ENCODE measurements around the gene TTF2.
"Not testable (repeated sequence)": the region's sequence is repeated elsewhere in the genome, so short reads cannot be mapped to it uniquely, and the experiment has no call there.

The TTF2 gene

GRCh38 chr1:117121589-117122329 lies 61.6 kb downstream of the TTF2 start, which contains the start of gene TRIM45:
TSS of gene TRIM45 (minus strand) at chr1:117121749. CDS start at chr1:117121201, 548 bp downstream.
- DNase-seq (ENCODE audit: low spot score): peak; percentile 97

GRCh38 chr1:117122330-117123025 lies 62.4 kb downstream of the TTF2 start:
- DNase-seq (ENCODE audit: low spot score): no peak

GRCh38 chr1:117123274-117123673 lies 63.1 kb downstream of the TTF2 start:
- no peak for DNase-seq (ENCODE audit: low spot score)

DNA sequence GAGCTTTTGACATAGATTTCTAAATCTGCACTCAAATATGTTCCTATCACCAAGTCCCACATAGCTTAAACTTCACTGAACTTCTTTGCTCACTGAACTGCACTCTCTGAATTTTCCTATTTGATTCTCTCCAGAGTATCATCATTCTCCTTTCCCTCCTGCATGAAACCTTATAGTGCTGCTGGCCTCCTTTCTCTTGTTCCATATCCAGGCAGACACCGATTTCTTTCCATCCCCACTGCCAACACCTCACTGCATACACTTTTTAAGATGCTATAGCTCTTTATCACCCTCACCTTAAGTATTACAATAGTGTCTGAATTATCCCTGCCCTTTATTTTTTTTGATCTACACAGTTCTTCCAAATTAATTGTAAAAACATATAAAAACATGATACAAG lies 64.5 kb downstream of the TTF2 start:
- no peak for DNase-seq (ENCODE audit: low spot score)

- DNase-seq (ENCODE audit: low spot score): no peak
These were observed 67.7 kb downstream of the TTF2 start for GRCh38 chr1:117127795-117128194.

DNA sequence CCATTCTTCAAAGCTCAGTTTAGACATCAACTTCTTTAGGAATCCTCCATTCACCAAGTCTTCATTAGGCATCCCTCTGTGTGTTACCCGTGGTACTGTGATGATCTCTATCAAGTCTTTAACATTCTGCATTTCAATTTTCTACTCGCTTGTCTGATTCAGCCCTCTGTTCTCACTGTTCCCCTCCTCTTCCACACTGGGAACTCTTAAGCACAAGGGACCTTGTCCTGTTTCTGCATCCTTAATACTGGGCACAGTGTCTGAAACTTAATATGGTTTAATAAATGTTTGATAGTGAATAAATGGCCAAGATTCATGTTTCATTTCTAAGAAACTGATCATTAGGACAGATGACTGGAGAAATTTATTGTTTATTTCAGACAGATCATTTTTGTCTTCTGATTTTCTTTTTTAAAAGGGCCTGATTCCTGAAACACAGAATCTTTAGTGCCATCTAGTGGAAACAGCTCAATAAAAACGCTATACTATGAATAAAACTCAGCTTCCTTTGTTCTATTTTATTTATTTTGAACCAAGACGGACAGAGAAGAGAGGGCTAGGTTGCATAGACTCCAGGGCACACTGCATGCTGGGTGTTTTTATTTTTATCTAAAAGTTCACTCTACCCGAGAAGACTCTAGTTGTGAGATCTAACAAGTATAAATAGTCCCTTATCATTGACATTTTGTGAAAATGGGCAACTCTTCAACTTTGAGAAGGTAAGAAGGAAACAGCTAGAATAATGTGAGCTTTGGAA lies 68.4 kb downstream of the TTF2 start:
- peak; percentile 60 for DNase-seq (ENCODE audit: low spot score)

DNA sequence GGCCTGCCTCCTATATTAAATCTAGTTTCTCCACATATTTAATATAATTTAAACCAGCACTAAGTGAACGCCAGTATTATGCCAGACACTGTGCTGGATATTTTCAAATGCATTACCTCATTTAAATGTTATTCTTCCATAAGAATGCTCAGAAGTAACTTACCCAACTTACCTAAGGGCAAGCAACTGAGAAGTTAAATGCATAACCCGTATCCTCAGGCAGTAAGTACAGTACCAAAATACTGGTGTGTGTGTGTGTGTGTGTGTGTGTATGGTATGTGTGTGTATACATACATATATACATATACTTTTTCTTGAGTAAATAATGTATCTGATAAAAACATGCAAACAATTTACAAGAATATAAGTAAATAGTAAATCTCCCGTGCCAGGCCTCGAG lies 70.4 kb downstream of the TTF2 start:
- no peak for DNase-seq (ENCODE audit: low spot score)

- DNase-seq (ENCODE audit: low spot score): no peak
These were observed 75.2 kb downstream of the TTF2 start for GRCh38 chr1:117135329-117135728.

DNA sequence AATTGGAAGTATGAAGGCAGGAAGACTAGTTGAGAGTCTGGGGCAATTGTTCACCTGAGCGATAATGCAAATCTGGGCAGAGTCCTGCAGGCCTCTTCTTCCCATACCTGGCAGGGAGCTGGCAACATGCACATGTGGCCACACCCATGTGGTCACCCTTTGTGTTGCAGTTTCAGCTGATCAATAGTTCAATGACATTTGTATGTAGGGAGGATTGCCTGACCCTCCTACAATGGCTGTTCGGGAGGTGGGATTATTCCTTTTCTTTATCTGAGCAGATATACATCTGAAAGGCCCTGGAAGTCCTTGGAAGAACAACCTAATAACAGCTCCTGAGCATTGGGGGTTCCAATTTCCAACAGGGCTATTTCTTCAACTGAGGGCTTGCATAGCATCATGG lies 76.6 kb downstream of the TTF2 start:
- no peak for DNase-seq (ENCODE audit: low spot score)

DNA sequence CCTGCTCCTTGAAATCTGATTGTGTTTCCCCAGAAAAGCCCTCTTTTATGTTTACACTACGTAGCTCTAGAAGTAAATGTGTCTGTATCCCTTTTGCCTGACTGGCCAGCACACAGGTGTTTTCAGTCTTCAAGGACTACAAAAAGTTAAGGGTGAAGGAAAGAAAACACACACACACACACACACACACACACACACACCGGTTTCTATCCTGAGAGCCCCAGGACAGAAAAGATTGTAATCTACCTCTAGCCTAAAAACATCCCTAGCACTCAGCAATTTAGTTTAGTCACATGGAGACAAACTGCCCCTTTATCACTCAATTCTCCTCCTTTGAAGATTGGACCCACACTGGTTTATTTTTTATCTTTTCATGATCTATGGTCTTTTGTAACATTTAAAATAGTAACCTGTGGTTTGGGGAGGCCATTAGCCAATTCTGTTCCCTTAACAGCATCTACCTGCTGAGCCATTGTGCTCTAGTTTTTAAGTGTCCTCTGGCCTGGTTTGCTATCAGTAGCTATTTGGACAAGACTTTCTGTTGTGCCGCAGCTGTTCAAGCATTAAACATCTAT lies 77.2 kb downstream of the TTF2 start:
- no peak for DNase-seq (ENCODE audit: low spot score)

DNA sequence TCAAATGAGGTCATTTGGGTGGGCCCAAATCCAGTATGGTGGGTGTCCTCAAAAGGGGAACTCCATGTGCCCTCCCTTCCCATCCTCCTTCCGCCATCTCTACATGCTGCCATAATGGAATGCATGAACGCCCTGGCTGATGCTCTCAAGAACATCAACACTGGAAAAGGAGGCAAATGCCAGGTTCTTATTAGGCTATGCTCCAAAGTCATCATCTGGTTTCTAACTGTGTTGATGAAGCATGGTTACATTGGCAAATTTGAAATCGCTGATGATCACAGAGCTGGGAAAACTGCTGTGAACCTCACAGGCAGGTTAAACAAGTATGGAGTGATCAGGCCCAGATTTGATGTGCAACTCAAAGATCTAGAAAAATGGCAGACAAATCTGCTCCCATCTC lies 78.0 kb downstream of the TTF2 start:
- no peak for DNase-seq (ENCODE audit: low spot score)

- no peak for DNase-seq (ENCODE audit: low spot score)
These were observed 78.4 kb downstream of the TTF2 start for GRCh38 chr1:117138561-117138960.

DNA sequence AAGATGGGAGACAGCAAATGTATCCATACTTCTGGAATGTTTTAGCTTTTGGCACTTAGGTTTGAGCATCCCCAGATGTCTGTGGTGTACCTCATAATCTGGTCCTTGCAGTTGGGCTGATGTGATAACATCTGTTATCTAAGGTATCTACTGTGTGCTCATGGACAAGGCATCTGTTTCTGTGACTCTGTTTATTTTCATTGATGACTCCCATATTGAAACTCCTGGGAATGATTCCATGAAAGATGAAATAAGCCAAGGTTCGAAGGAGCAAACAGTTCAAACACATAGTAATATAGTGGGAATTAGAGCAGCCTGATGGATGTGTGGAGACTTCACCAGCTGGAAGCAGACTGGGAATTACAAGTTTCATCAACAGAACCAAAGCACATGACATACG lies 82.1 kb downstream of the TTF2 start:
- DNase-seq (ENCODE audit: low spot score): no peak

DNA sequence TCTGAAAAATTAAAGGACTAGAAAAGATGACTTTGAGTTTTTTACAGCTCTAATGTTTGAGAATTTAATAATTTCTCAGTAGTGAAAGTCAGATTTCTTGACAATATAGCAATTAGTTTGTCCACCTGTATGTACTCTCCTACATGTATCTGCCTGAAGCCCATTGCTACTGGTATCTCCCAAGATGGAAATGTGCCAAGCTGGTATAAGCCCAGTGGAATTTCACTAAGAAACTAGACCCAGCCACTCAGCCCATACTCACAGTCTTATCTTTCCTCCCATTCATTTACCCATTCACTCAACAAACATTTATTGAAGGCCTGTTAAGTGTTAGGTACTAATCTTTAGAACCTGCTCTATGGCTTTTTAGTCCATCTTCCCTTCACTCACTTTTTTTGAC lies 83.0 kb downstream of the TTF2 start:
- no peak for DNase-seq (ENCODE audit: low spot score)

DNA sequence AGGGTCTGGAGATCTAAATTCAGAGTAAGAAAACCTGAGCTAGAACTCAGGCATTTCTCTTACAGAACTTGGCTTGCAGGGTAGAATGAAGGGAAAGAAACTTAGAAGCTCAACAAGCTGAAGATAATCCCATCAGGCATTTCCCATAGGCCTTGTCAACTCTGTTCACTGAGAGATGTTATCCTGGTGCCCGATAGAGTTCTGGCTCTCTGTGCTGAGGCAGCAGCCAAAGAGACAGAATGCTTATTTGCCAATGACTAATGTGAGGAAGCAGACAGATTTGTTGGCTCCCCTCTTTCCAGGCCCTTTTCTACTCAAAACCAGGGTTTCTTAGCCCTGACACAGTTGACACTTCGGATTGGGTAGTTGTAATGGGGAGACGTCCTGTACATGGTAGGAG lies 83.7 kb downstream of the TTF2 start:
- DNase-seq (ENCODE audit: low spot score): no peak

DNA sequence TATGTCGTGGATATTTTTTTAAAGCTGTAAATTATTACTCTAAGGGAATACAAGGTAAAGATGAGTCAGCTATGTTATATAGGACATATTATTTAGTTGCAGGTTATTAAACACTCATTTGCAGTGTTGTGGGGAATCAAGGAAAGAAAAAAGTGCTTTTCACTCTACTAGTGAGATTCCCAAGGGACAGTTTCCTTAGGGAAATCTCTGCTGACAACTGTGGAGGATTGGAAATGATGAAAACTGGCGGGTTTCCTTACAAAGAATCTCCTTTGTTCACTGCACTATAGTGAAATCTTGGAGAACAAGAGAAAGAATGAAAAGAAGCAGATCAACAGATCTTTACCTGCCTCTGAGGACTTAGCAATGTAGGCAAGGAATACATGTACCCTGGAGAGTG lies 85.9 kb downstream of the TTF2 start:
- DNase-seq (ENCODE audit: low spot score): no peak

DNA sequence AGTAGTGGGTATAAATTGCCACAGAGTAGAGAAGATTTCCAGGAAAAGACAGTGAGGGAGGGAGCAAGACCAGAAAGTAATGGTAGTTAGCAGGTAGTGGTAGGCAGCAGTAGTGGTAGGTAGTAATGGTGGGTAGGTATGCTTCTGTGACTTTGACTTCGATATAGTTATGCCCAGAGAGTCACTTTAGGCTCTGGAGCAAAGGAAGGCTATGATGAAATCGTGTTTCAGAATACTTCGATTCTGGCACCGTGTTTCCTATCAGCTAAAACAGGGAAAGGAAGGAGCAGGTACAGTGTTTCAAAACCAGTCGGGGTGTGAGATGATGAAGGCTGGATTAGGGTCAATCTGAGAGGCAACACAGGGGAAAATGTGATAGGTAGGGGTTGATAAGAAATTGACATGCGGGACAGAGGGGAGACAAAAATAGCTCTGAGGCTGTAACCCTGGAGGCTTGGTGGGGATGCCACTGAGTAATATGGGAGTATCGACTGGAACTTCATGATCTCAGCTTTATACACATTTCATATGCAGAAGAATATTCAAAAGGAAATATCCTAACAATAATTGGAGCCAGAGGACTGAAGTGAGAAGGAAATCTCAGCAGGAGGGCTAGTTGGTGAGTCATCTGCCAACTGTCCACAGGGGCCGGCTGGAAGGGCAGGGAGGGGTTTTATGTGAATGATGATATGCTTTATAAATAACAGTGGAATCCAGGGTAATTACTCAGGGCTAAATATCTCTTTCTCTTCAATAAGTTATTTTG lies 86.6 kb downstream of the TTF2 start:
- peak; percentile 87 for DNase-seq (ENCODE audit: low spot score)

DNA sequence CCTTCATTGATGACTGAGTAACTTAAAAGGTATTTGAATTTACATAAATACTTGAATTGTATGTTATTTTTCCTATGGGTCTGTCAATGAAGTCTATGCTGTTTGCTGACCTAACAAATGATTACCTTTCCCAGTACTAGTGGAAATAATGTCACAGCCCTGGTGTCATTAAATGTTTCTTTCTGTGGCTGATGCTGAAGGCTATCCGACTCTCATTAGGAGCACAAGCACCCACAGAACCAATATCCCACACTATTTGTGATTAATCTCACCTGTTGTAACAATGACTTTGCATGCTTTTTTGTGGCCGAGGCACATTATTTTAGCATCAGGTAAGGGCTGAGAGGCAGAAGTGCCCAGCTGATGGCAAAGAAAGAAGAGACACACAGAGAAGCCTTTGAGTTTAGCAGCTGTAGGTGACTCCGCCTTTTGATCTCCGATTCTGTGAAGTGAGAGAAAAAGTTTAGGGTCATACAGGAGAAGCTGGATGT lies 87.3 kb downstream of the TTF2 start:
- DNase-seq (ENCODE audit: low spot score): no peak

DNA sequence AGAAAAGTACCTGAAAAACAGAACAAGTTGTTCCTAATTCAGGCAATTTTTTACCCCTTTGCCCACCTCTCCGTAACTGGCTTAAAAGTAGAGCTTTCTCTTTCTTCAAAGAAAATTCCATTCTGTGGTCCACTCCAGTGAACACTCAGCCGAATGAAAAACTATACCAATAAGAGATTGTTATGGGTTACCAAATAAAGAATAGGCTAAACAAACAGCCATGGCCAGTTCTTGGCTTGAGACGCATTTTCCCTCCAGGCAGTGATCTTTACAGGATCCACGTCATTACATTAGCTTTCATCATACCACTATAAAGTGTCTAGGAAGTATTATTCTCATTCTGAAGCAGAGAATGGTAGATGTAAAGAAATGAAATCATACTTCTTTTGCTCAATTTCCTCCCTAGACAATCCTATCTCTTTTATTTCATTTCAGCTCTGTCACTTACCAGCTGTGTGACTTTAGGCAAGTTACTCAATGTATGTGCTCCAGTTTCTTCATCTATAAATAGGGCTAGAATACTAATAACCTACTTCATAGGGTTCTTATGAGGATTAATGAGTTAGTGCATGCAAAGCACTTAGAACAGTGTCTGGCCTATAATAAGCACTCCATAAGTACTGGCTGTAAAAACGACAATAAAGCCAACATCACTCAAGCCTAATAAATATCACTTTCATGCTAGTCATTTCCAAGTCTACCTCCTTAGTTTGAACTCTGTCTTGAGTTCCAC lies 87.9 kb downstream of the TTF2 start:
- DNase-seq (ENCODE audit: low spot score): no peak

- DNase-seq (ENCODE audit: low spot score): no peak
These were observed 90.2 kb downstream of the TTF2 start for GRCh38 chr1:117150316-117150715.

DNA sequence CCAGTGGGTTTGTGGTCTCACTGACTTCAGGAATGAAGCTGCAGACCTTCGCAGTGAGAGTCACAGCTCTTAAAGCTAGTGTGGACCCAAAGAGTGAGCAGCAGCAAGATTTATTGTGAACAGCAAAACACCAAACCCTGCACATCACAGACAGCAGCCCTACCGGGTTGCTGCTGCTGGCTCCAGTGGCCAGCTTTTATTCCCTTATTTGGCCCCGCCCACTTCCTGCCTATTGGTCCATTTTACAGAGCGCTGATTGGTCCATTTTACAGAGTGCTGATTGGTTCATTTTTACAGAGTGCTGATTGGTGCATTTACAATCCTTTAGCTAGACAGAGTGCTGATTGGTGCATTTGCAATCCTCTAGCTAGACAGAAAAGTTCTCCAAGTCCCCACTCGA lies 91.2 kb downstream of the TTF2 start:
- not testable (repeated sequence) for DNase-seq (ENCODE audit: low spot score)

Data from AG08395 (cell line).